ENCODE data around the gene ZNF394. TPM values are rescaled to one million over a fixed set of nuclear protein-coding genes. Genes with fewer than 3 reads are reported as not detected.

Gene ZNF394
- total and polyA plus RNA-seq, 2 donors (not counting 3 experiments of a cell fraction or from before 2014, with no cell fraction given), result 8.6 to 22.8 TPM

- FAIRE-seq, result no peak
- ChIA-PET CTCF (no interaction called here), POLR2A (no interaction called here)
- Histone ChIP-seq H3K4me1 (ENCODE audit: control insufficient read depth, extremely low read depth, insufficient read depth, low read length) (no peaks in the 10 kb centered on the region), H3K79me2 (ENCODE audit: control insufficient read depth, insufficient read depth, low read length) (no peaks in the 10 kb centered on the region), H3K27me3 (ENCODE audit: control insufficient read depth in 2 of 2, insufficient read depth in 2 of 2, low read length in 2 of 2) (no peaks in the 10 kb centered on the region), H3K4me2 (ENCODE audit: insufficient read depth, low read length) (no peak overlapping the region), H3K9ac (replicated peaks; ENCODE audit: extremely low read depth, insufficient read depth, low read length) (no peak overlapping the region), H3K27ac (ENCODE audit: insufficient read depth, low read depth, low read length) (no peak overlapping the region), H2AFZ (ENCODE audit: low read depth, low read length) (no peak overlapping the region), H3K9me3 (replicated peaks; ENCODE audit: control insufficient read depth, insufficient read depth, low read length) (no peaks in the 10 kb centered on the region), H3K36me3 (ENCODE audit: control insufficient read depth in 2 of 2, extremely low read depth in 1 of 2, insufficient read depth in 2 of 2, low read length in 2 of 2) (peaks cover 11 to 15% of the 10 kb centered on the region in 2 experiments), H3K4me3 (replicated peaks in 1 of 3; ENCODE audit: insufficient read depth in 1 of 3, low read depth in 1 of 3, low read length in 3 of 3) (no peak overlapping the region), H4K20me1 (replicated peaks; ENCODE audit: control insufficient read depth, extremely low read depth, insufficient read depth, low read length) (no peaks in the 10 kb centered on the region), H3K9me1 (replicated peaks; ENCODE audit: control insufficient read depth, extremely low read depth, insufficient read depth, low read length) (no peaks in the 10 kb centered on the region)
- no TSS peak for BruUV-seq (replicated peaks)
- DNase-seq (ENCODE audit: low read depth, low spot score), result no peak
- dilution Hi-C loops (cut with MboI; ENCODE audit: extremely low pct_ligation_motif_present, low sequenced_read_pairs), result no loop called here
- no peak for TF ChIP-seq POLR2AphosphoS5 (IDR thresholded peaks at IDR 0.05; ENCODE audit: insufficient read depth, low read depth, low read length)
- no peak for TF ChIP-seq CTCF (IDR thresholded peaks at IDR 0.05; ENCODE audit: extremely low read depth in 1 of 2, insufficient read depth in 1 of 2, low read depth in 1 of 2, low read length in 2 of 2)
- TF ChIP-seq JUN (IDR thresholded peaks at IDR 0.05; ENCODE audit: borderline replicate concordance, insufficient read depth, insufficient read length, low read depth), result no peak
- no peak for TF ChIP-seq MAX (IDR thresholded peaks at IDR 0.05; ENCODE audit: insufficient read depth, insufficient read length)
- no peak for TF ChIP-seq POLR2A (IDR thresholded peaks at IDR 0.05; ENCODE audit: low read depth, low read length)
- no peak for TF ChIP-seq FOS (IDR thresholded peaks at IDR 0.05; ENCODE audit: borderline replicate concordance, insufficient read depth, low read length)
- TF ChIP-seq GATA2 (IDR thresholded peaks at IDR 0.05; ENCODE audit: insufficient read depth, insufficient read length, low read depth, low read length), result no peak
- no peak for TF ChIP-seq EZH2 (IDR thresholded peaks at IDR 0.05; ENCODE audit: borderline replicate concordance, low read depth, low read length, severe bottlenecking)
- TF ChIP-seq MYC (IDR thresholded peaks at IDR 0.05; ENCODE audit: low read depth, low read length), result no peak
- intact Hi-C loops (cut with micrococcal nuclease), result no loop called here
Observed at GRCh38 chr7:99521399-99521798, 21.3 kb upstream of the ZNF394 start.
